Measurements from ENCODE around the gene ELAVL2.
"Not testable (repeated sequence)": the region's sequence is repeated elsewhere in the genome, so short reads cannot be mapped to it uniquely, and the experiment has no call there.

ELAVL2 gene

GRCh38 chr9:23769307-23769935 is 56.6 kb downstream of the ELAVL2 start:
- DNase-seq, result no peak

DNA sequence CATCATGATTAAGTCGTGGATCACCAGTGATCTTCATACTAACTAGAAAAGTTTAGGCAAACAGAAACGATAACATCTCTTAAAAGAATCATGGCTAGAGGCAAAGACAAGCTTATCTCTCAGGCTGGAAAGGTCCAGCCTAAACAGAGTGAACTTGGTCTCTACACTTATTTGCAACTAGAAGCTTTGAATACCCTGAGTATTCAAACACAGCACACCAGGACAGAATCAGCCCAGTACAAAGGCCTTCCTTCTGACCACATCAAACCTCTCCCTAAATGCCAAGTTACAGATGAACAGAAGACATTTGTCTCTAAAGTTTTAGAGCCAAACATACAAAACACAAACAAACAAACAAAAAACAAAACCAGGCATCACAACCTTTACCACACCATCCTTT is 57.2 kb downstream of the ELAVL2 start:
- no peak for DNase-seq

- DNase-seq, result no peak
These were observed 59.4 kb downstream of the ELAVL2 start for GRCh38 chr9:23766613-23767012.

DNA sequence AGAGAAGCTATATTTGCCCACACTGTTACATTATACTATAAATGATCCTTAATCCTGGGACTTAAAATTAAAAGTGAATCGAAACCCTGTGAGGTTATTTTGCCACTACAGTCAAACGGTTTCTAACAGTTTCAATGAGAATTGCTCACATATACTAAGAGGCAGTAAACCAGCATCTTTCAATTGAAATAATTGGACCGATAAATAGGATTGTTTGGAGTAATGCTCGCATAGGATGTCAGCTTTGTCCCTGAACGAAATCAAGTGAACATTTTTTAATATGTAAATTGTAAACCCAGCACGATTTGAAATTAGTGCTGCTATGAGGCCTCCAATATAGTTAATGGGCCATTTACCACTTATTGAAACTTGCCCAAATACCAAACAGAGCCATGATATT is 60.5 kb downstream of the ELAVL2 start:
- no peak for DNase-seq

DNA sequence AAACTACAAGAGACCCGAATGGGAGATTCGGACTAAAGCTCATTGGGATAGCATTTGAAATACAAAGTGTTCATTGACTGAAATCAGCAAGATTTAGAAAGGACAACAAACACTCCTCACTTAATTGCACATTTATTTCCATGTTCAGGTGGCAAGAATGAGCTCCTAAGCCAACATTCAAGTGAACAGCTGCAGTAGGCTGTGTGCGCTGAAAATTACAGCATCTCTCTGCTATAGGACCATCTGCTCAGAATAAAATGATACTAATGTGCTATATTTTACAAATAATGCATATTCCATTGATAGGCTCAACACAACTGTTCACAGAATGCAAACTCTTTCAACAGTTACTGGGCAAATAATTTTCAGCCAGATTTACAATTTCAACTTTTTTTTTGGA is 61.8 kb downstream of the ELAVL2 start:
- no peak for DNase-seq

DNA sequence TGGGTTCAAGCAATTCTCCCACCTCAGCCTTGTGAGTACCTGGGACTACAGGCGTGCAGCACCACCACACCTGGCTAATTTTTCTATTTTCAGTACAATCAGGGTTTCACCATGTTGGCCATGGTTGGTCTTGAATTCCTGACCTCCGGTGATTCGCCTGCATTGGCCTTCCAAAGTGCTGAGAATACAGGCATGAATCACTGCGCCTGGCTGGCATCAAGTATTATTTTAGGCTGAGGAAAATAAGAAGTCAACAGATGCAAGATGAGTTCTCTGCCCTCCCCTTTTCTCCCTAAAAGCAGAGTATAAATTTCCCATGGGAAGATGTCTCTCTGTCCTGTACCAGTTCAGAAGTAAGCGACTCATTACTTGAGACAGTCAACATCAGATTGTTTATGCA is 71.5 kb downstream of the ELAVL2 start:
- DNase-seq, result no peak

DNA sequence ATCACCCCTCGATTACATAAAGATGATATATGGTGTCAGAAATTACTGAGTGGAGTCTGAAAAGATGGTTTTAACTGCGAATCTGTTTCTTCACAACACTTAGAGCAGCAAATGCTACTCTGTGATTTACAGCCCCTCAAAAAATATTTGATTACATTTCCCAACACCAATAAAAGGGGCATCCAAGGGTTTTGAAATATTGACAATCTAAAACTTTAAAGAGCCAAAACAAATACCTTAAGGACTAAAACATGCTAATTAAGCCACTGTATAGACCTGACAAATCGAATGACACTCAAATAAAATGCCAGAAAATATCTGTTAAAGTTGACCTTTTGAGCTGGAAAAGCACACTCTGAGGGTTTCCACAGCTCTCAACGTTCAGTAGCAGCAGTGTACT is 73.2 kb downstream of the ELAVL2 start:
- no peak for DNase-seq

- no peak for DNase-seq
These were observed 74.4 kb downstream of the ELAVL2 start for GRCh38 chr9:23751633-23752032.

- DNase-seq, result no peak
These were observed 75.2 kb downstream of the ELAVL2 start for GRCh38 chr9:23750808-23751207.

DNA sequence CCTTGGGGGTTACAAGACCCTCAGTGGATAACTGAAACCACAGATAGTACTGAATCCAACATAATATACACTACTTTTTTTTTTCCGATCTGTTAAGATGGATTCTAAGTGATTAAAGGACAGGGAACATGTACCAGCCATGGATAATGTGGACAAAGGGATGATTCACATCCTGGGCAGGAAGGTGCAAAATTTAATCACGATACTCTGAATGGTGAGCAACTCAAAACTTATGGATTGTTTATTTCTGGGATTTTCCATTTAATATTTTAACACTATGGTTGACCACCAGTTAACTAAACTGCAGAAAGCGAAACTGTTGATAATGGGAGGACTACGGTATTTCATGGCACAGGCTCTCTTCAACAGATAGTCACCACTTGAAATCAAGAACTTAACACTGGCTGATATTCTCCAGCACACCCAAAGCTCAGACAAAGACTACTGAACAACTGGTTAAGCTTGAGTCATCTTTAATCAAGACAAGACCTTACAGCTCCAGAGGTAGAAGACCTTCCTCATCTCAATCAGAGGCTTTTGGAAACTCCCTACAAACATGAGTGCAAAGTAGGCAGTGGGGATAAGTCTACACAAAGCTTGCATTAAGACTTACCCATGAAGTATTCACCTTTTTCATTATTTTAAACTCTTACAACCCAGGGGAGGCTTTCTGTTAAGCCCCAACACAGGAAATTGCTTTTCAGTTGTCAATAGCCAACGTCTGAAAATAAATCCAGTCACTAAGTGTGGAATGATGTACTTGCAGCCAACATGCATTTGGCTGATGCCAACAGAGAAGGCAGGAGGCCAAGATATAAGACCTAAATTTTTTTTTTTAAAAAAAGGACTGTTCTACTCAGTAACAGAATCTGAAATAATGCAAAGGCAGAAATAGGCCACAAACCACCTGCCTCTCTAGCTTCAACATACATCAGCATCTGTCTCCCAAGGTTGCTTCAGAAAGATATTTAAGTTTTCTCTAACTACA is 78.7 kb downstream of the ELAVL2 start:
- DNase-seq, result no peak

GRCh38 chr9:23746317-23746716 is 79.7 kb downstream of the ELAVL2 start:
- DNase-seq, result no peak

- no peak for DNase-seq
These were observed 83.0 kb downstream of the ELAVL2 start for GRCh38 chr9:23743036-23743435.

DNA sequence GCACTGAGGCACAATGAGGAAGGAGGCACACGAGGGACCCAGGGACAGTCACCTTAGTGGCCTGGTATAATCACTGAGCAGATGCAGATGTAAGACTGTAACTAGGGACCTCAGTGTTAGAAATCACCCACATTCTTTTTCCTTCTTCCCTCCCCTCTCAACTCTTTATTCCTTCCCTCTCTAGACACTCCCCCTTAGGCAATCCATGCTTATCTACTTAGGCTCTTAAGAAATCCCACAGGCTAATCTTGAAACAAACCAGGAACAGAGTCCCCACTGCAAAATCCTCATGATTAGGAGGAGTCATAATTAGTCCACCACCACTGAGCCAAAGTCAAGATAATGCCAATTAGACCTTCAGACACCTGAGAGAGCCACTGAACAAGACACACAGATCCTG is 84.7 kb downstream of the ELAVL2 start:
- no peak for DNase-seq

GRCh38 chr9:23740531-23740930 is 85.5 kb downstream of the ELAVL2 start:
- no peak for DNase-seq

DNA sequence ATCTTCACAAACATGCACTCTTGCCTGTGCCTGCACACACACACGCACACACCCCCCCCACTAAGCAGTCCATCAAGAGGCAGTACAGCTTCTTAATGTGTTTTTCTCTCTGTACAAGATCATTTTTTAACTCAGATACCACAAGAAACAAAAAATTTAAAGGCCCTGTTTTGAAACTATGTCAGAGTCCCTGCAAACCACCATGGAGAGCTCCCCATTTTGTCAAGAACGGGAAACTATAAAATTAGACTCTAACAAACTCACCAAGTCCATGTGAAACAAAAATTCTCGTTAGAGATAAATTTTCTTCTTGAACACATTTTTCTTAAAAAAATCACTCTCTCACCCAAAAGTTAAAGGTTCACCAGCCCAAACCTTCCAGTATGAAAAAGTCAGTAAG is 86.3 kb downstream of the ELAVL2 start:
- no peak for DNase-seq

GRCh38 chr9:23736293-23736692 is 89.7 kb downstream of the ELAVL2 start:
- no peak for DNase-seq

DNA sequence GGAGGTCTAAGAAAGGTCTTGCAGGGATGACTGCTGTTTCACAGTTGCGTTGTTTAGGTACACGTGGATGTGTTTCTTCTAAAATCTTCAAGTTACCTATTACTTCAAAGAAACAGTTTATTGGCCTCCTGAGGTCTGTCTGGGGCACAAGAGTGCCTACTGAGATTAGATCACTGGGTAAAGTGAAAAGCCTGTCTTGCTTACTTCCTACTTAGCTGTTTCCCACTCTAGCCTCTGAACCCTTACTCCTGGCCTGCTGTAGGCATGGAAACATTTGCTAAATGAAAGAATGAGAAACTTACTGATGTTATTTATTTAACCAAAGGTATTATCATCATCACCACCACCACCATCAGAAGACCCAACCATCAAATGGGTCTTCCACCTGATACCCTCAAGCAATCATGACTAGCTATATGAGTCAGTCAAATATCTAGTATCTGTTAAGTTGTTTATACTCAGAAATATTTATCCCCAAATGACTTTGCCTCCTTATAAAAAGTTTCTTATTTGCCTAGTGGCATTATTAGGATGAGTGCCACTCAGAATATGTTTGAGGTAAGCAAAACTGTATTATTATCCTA is 92.5 kb downstream of the ELAVL2 start:
- DNase-seq, result no peak

DNA sequence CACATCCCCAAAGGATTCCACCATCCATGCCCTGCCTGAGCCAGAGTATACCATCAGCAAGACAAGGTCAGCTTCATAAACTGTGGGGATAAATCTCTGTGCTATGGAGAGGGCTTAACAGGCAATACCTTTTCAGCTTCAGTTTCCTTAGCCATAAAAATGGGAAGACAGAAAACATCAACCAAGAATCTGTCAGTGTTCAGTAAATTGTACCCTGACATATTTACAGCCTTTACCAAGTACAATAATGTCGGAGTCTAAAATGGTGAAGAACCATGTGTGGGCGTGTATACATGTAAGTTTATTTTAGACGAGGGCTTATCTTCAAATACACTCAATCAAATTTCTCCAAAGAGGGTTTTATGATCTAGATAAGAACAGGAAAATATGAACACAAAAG is 94.7 kb downstream of the ELAVL2 start:
- DNase-seq, result no peak

DNA sequence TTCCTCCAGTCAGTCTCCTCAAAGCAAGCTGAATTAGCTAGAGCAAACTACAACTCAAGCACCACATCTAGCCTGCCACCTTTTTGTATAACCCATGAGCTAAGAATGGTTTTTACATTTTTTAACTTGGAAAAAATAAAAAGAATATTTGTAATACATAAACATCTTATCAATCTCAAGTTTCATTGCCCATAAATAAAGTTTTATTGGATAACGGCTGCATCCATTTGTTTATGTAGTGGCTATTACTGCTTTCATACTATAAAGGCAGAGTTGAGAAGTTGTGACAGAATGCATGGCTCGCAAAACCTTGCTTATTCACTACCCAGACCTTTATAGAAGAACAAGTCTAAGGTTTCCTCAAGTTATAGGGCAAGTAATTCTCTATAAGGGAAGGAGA is 95.7 kb downstream of the ELAVL2 start:
- DNase-seq, result no peak

DNA sequence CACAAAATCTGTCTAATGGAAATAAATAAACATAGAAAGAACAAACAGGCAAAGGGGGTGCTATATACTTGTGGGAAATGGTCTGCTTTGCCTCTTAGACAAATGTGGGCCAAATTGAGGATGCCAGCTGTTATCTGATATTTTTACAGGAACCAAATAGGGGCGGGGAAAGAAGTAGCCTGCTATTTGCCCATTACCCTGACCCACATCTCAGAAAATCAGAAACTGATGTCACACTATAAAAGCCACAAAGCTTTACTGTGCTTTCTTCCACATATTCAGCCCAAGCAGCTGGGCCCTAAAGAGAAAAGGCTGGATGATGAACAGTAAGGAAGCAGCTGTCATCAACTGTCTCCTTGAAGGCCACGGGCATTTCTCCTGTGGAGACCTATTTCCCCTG is 97.3 kb downstream of the ELAVL2 start:
- no peak for DNase-seq

DNA sequence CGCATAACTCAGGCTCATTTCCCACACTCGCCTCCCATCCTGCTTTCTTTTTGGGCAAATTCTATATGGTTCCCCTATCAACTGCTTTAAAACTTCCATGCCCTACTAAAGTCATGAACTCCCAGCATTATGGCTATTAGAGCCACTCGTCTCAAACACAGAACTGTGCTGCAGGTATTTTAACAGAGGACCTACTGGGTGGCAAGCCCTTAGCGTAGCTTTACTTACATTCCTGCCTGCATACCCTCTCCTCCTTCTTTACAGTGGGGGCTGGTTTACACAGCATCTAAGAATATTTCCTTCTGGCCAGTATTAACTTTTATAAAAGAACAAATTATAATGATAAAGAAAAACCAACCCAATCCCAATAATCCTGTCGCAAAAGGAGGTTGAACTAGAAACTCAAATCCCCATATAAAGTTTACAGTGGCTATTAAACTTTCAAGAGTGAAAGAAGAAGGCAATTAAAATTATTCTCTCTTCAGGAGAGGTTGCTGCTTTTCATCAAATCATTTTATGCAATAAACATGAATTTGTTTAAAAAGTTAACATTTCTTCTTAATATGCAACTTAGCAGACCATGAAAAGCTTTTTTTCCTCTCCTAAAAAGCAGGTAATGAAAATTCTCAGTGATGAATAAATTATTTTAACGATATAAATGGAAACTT is 100.6 kb downstream of the ELAVL2 start:
- no peak for DNase-seq

DNA sequence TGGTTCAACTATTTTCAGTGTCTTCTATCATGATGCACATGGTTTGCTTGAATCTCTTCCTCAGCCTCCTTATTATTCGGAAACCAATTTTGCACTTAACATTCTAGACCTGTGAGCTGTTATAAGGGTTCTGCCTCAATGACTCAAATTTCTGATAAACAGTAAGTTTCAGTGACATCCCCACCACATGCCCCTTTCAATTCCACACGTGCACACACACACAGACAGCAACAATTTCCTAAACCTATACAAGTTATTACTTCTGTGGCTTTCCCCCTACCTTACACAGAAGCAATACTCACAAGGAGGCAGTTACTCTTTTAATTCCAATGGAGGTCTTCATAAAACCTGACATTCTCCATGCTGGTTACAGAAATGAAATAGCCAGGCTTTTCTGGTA is 102.4 kb downstream of the ELAVL2 start:
- DNase-seq, result no peak

- DNase-seq, result not testable (repeated sequence)
These were observed 103.0 kb downstream of the ELAVL2 start for GRCh38 chr9:23723048-23723447.
